ENCODE data around the gene LPAR1. TPM values are rescaled to one million over a fixed set of nuclear protein-coding genes. Genes with fewer than 3 reads are reported as not detected.

Gene LPAR1
- total and polyA plus RNA-seq, 10 of the 15 experiments (the other 5 are each of a cell fraction or from before 2014, with no cell fraction given) = 3.3 to 12.9 (median 8.4) TPM

- ChIA-PET CTCF (interaction anchor here (0.8 to 1.5 kb wide), 3 partner anchors 13 to 35 kb away, joined by 3 read pairs; no protein-coding TSS in a partner anchor), RAD21 (ENCODE audit: unreplicated experiment) (interaction anchor here (0.8 to 2.0 kb wide), 6 partner anchors 9 to 199 kb away, joined by 3 to 9 read pairs (median 4); no protein-coding TSS in a partner anchor), POLR2A (no interaction called here), SMC1A (ENCODE audit: uncharacterized antibody, unreplicated experiment) (interaction anchor here (0.7 to 1.9 kb wide), 17 partner anchors 9 to 200 kb away, joined by 3 to 6 read pairs (median 3); no protein-coding TSS in a partner anchor)
- Histone ChIP-seq H4K20me1 (ENCODE audit: control insufficient read depth, insufficient read depth) (no peaks in the 10 kb centered on the region), H3K36me3 (ENCODE audit: control insufficient read depth in 2 of 2, insufficient read depth in 2 of 2, low read length in 1 of 2) (no peaks in the 10 kb centered on the region), H3K79me2 (ENCODE audit: control insufficient read depth, insufficient read depth, low read length) (no peaks in the 10 kb centered on the region), H3K9ac (ENCODE audit: control insufficient read depth, insufficient read depth, low read length) (no peak overlapping the region), H3K4me1 (ENCODE audit: control insufficient read depth, insufficient read depth, low read length) (no peaks in the 10 kb centered on the region), H3K9me3 (replicated peaks; ENCODE audit: control insufficient read depth, insufficient read depth, low read length) (no peaks in the 10 kb centered on the region), H3K27ac (ENCODE audit: control insufficient read depth, insufficient read depth) (no peak overlapping the region), H3K4me2 (ENCODE audit: control insufficient read depth, insufficient read depth) (no peak overlapping the region), H2AFZ (ENCODE audit: control insufficient read depth, low read depth, low read length) (no peak overlapping the region), H3K27me3 (replicated peaks in 1 of 2; ENCODE audit: control insufficient read depth in 2 of 2, insufficient read depth in 2 of 2, low read length in 1 of 2) (no peaks in the 10 kb centered on the region), H3K4me3 (no peak overlapping the region)
- no TSS peak for BruUV-seq (replicated peaks)
- DNase-seq (ENCODE audit: low read depth, low spot score) = peak; percentile 37
- WGBS (ENCODE audit: insufficient coverage, insufficient replicate concordance, low lambda C conversion rate, missing lambda C conversion rate) = 45% methylated on average over 2 of the region's 2 CpGs
- intact Hi-C loops (cut with micrococcal nuclease; ENCODE audit: unreplicated experiment) (loop anchor here (2.0 kb wide), 1 partner anchor 29 kb away; no protein-coding TSS in a partner anchor), in situ Hi-C loops (cut with MboI) (no loop called here)
- FAIRE-seq = no peak
- peak; percentile 97 for ATAC-seq
- no peak for TF ChIP-seq MYB (IDR thresholded peaks at IDR 0.05; ENCODE audit: borderline replicate concordance, low read depth, low read length)
- no peak for TF ChIP-seq RFX5 (IDR thresholded peaks at IDR 0.05; ENCODE audit: low read depth, low read length)
- no peak for TF ChIP-seq CTCF (IDR thresholded peaks at IDR 0.05 in 2 of 3, conservative IDR thresholded peaks at IDR 0.05 in 1 of 3; ENCODE audit: control insufficient read depth in 2 of 3, extremely low read depth in 1 of 3, insufficient read depth in 1 of 3, low read depth in 3 of 3, low read length in 3 of 3)
- no peak for TF ChIP-seq BCL3 (IDR thresholded peaks at IDR 0.05; ENCODE audit: borderline replicate concordance, insufficient read depth, low read depth, low read length, poor library complexity, severe bottlenecking)
- peak in 1 of 2 experiments; percentile 71; a peak in 1 of 4 replicates for TF ChIP-seq EP300 (IDR thresholded peaks at IDR 0.05; ENCODE audit: borderline replicate concordance in 1 of 2, control insufficient read depth in 1 of 2, low read depth in 2 of 2, low read length in 2 of 2)
- TF ChIP-seq ATF7 (IDR thresholded peaks at IDR 0.05; ENCODE audit: low read depth) = no peak; the same call in 1 of the 2 replicates
- TF ChIP-seq PAX8 (IDR thresholded peaks at IDR 0.05) = no peak
- TF ChIP-seq, protein P1, sequence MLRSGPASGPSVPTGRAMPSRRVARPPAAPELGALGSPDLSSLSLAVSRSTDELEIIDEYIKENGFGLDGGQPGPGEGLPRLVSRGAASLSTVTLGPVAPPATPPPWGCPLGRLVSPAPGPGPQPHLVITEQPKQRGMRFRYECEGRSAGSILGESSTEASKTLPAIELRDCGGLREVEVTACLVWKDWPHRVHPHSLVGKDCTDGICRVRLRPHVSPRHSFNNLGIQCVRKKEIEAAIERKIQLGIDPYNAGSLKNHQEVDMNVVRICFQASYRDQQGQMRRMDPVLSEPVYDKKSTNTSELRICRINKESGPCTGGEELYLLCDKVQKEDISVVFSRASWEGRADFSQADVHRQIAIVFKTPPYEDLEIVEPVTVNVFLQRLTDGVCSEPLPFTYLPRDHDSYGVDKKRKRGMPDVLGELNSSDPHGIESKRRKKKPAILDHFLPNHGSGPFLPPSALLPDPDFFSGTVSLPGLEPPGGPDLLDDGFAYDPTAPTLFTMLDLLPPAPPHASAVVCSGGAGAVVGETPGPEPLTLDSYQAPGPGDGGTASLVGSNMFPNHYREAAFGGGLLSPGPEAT (IDR thresholded peaks at IDR 0.05; ENCODE audit: low read depth) = peak; percentile 52; the same call in 1 of the 2 replicates
- TF ChIP-seq STAT3 (IDR thresholded peaks at IDR 0.05; ENCODE audit: low read depth, low read length) = no peak
- TF ChIP-seq SMAD5 (IDR thresholded peaks at IDR 0.05; ENCODE audit: low read depth) = no peak
- TF ChIP-seq NFYA (IDR thresholded peaks at IDR 0.05; ENCODE audit: borderline replicate concordance, low read depth, low read length) = no peak
- TF ChIP-seq, protein P2, sequence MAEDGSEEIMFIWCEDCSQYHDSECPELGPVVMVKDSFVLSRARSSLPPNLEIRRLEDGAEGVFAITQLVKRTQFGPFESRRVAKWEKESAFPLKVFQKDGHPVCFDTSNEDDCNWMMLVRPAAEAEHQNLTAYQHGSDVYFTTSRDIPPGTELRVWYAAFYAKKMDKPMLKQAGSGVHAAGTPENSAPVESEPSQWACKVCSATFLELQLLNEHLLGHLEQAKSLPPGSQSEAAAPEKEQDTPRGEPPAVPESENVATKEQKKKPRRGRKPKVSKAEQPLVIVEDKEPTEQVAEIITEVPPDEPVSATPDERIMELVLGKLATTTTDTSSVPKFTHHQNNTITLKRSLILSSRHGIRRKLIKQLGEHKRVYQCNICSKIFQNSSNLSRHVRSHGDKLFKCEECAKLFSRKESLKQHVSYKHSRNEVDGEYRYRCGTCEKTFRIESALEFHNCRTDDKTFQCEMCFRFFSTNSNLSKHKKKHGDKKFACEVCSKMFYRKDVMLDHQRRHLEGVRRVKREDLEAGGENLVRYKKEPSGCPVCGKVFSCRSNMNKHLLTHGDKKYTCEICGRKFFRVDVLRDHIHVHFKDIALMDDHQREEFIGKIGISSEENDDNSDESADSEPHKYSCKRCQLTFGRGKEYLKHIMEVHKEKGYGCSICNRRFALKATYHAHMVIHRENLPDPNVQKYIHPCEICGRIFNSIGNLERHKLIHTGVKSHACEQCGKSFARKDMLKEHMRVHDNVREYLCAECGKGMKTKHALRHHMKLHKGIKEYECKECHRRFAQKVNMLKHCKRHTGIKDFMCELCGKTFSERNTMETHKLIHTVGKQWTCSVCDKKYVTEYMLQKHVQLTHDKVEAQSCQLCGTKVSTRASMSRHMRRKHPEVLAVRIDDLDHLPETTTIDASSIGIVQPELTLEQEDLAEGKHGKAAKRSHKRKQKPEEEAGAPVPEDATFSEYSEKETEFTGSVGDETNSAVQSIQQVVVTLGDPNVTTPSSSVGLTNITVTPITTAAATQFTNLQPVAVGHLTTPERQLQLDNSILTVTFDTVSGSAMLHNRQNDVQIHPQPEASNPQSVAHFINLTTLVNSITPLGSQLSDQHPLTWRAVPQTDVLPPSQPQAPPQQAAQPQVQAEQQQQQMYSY (CRISPR knock-in tag; IDR thresholded peaks at IDR 0.05) = no peak
- peak in 1 of 2 experiments; percentile 9; a peak in 1 of 4 replicates for TF ChIP-seq BHLHE40 (IDR thresholded peaks at IDR 0.05; ENCODE audit: borderline replicate concordance in 1 of 2, low read depth in 2 of 2, low read length in 1 of 2)
Measured at GRCh38 chr9:110837401-110838005, 200.8 kb downstream of the LPAR1 start.

Data from GM12878 (cell line).